Dedifferentiated amniotic fluid mesenchymal stem cell (primary cell): Measurements from ENCODE around the gene SLC28A1.

ENCODE experiments used
- DNase-seq: peaks from one replicate; pipeline ENCODE4 v3.0.0-alpha.2; 2016; ENCODE audit errors: extremely low spot score

SLC28A1 gene

DNA sequence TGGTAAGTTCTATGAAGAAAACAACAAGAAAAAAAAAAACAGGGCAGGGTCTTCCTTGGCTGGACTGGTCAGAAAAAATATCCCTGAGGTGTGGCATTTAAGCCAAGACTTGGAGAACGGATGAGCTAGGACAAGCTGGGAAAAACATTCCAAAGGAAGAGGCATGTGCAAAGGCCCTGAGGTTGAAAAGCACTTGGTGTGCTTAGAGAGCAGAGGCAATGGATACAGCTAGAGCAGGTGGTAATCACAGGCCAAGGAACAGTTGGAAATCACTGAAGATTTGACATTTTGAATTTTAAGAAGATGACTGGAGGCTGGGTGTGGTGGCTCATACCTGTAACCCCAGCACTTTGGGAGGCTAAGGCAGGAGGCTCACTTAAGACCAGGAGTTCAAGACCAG lies 54.3 kb downstream of the SLC28A1 start:
- DNase-seq = no peak

DNA sequence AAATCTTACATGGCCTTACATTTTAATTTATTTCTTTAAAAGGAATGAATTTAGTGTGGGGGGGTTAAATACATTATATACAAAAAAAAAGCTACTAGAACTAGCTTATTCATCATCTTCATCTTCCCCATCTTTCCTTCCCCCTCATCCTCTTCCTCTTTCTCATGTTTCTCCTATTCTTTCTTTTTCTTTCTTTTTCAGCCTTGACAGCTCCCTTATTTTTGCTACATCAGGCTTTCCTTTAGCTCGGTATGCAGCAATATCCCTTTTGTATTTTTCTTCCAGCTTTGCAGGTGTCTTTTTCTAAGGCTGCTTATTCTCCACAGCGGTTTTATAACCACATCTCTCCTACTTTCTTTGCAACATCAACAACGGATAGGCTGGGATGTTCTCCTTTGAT lies 55.9 kb downstream of the SLC28A1 start:
- no peak for DNase-seq

DNA sequence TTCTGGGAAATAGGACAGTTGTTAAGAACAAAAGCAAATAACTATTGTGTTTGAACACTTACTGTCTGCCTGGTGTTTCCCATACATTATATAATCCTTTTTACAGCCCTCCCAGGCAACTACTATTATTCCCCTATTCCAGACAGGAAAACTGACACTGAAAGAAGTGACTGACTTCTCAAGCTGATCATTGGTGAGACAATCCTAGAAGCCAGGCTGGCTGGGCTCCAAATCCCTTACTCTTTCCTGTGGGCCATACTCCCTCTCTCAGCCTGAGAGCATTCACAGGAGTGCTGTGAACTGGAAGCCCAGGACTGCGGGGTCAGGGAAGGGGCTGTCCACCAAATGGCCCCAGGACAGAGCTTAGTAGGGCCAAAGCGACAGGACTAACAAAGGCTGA lies 58.0 kb downstream of the SLC28A1 start:
- no peak for DNase-seq

DNA sequence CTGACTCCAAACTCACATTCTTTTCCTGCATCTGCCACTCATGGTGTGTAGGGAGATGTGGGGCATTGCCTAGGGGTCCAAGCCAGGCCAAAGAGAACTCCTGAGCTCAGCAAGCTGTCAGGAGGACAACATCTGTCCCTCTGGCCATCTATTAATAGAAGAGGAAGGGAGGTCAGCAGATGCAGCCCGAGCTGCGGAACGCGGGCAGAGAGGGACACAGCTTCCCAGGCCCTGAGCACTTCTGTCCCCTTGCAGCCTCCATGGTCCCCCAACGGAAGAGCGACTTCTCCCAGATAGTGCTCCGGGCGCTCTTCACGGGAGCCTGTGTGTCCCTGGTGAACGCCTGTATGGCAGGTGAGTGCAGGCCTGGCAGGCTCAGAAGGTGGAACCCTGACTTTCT lies 59.8 kb downstream of the SLC28A1 start:
- no peak for DNase-seq

DNA sequence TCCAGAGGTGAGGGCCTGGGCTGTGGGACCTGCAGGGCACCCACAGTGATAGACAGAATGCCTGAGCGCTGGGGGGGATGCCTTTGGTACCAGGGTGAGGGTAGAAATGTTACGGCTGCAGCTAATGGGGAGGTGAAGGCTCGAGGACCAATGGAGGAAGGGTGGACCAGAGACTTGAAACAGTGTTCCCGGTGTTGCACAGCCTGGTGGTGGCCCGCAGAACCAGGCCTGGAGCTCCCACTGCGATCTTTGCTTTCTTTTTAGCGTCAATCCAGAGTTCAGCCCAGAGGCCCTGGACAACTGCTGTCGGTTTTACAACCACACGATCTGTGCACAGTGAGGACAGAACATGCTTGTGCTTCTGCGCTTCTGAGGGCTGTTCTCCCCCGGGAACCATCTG lies 60.4 kb downstream of the SLC28A1 start:
- DNase-seq = no peak

DNA sequence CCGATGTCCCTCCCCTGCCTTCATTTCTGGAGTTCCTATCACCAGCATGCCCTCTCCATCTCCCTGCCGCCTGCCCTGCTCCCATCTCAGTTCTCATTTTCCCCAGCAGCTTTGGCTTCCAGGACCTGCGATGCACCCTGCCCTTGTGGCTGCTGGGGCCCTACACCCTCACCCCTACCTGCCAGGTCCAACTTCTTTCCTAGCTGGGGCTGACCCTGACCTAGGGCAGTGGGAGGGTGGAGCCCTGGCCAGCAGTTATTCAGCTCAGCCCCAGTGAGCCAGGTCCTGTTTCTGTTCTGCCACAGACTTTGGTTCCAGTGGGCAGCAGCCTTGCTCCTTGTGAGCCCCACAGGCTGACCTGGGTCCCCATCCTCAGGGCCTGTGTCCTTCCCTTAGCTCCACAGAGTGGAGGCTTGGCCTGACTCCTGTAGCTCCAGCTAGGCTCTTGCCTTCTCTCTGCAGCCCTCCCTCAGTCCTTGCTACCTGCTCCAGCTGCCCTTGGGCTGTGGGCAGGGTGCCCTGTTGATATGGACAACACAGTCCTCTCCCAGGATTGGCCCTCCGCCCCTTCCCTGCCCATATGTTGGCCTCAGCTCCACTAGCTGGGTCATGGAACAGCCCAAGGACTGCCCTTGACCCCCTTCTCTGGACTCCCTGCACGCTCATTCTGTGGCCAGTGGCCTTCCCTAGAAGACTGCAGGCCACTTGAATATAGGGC lies 62.5 kb downstream of the SLC28A1 start:
- no peak for DNase-seq

DNA sequence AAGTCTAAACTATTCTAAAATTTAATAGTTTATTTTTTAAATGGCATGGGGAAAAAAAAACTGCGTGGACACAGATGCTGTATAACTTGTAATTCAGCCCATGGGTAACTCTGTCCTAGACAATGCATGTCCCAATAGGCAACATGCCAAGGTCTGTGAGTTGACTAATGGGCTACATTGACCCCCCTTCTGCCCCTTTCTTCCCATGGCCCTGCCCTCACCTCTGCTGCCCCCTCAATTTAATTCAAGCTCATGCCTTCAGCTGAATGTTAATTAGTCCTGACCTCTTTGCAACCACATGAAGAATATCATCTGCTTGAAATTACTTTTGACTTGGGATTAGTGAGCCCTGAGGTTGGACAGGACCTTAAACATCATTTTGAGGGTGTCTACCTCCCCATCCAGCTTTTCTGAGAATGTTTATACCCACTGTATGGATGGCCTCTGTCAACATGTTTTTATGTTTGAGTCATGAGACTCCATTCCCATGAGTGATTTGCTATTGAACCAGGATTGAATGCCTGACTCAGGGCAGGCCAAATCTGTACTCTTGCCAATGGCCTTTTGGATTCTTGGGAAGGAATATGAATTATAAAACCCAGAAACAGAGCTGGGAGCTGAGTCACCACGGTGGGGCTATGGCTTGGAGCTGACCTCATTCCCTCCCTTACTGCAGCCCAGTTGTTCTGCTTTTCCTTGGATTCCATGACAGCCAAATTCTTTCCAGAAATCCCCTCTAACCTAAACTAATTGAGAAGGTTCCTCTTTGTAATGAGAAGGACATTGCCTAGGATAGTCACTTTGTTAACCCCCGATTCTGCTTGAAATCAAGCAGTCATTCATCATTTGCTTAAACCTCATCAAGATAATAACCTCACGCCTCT lies 63.7 kb downstream of the SLC28A1 start:
- DNase-seq = peak; percentile 92

DNA sequence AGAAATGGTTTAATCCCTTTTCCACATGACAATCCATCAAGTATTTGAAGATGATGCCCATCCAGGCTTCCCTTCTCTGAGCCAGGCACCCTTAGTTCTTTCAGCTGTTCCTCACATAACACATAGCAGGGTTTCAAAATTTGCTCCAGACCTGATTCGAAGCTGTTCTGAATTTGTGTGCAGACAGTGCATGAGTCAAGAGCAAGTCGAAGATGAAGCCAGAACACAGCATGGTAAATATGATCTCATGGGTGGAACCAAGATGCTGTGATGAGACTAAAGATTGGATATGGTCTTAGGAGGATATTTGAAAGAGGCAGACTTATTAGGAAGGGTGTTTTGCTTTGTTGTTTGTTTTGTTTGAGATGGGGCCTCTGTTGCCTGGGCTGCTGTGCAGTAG lies 64.6 kb downstream of the SLC28A1 start:
- DNase-seq = peak; percentile 53

DNA sequence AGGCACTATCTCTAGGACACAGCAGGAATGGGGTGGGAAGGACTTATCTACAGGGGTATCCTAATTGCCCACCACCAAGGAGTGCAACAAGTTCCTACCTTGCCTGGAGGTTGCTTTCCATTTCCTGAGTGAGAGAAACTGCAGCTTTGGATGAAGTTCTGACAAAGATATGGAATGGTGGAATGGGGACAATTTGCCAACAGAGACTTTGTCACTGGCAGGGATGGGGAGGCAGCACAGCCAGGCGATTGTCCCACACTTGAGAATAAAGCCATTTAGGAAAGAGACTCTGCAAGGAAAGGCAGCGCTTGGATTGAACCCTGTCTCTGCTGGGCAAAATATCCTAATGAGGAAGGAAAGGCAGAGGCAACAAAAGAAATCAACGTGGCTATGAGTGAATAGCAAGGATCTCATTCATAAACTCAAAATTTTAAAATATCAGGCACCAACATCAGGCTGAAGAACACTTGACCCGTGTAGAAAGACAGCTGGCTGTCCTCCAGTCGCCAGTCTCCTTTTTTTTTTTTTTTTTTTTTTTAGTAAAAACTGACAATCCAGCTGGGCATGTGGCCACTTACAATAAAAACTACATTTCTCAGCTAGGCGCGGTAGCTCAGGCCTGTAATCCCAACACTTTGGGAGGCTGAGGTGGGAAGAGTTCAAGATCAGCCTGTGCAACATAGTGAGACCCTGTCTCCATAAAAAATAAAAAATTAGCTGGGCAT lies 65.5 kb downstream of the SLC28A1 start:
- no peak for DNase-seq

DNA sequence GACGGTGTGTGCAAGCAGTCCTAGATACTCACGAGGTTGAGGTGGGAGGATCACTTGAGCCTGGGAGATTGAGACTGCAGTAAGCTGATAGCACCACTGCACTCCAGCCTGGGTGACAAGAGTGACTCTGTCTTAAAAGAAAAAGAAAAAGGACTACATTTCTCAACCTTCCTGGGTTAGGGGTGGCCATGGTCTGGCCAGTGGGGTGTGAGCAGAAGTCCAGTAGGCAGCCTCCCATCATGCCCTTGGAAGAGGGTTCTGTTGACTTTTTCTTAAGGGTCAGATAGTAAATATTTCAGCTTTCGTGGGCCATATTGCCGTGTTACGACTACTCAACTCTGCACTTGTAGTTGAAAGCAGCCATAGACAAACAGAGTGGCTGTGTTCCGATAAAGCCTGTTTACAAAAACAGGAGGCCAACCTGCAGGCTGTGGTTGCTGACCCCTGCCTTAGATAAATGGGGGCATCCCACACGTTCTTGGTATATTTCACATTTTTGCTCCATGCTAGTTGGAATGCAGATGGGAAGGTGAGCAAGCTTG lies 66.2 kb downstream of the SLC28A1 start:
- no peak for DNase-seq

DNA sequence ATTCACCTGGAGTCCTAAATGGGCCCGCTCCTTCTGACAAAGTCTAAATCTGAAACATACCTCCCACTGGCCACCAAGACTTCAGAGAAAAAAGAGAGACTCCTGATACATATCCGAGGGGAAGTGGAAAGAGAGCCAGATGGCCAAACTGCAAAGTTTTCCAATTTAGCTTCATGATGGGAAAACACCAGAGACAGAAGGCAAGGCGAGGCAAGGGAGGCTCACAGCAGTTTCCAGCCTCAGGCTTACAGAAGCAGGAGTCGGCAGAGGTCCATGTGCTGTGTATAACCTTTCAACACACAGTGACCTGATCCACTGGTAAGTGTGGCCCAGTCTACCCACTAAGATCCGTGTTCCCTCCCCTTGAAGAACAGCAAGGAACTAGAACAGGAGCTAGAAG lies 67.3 kb downstream of the SLC28A1 start:
- DNase-seq = no peak

DNA sequence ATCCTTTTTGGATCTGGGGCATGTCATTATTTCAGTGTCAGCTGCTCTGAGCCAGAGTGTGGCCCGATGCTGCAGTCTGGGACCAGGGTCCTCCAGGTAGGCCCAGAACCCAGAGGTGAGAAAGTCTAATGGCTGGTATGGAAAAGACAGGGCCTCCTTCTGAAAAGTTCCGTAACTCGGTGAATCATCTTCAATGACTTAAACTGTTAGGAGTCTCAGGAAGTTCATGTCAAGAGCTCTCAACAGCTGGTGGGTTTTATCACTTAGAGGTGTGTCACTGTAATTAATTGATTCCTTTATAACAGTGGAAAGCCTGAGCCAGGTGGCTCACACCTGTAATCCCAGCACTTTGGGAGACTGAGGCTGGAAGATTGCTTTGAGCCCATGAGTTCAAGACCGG lies 68.7 kb downstream of the SLC28A1 start:
- no peak for DNase-seq

DNA sequence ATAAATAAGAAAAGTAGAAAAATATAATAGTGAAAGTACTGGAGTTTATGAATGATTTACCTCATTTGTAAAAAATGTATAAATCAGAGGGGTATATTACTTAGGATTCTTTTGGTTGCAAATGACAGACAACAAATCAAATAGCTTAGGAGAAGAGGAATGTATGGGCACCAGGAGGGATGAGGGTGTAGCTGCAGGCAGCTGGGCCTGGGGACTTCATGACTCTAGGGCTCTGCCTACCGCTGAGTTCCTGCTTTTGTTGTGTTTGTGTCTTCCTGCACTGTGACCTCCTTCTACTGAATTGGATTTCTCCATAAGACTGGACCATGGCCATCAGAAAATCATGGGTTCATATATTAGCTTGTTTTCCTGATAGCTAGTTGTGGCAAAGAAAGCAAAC lies 69.3 kb downstream of the SLC28A1 start:
- DNase-seq = no peak

DNA sequence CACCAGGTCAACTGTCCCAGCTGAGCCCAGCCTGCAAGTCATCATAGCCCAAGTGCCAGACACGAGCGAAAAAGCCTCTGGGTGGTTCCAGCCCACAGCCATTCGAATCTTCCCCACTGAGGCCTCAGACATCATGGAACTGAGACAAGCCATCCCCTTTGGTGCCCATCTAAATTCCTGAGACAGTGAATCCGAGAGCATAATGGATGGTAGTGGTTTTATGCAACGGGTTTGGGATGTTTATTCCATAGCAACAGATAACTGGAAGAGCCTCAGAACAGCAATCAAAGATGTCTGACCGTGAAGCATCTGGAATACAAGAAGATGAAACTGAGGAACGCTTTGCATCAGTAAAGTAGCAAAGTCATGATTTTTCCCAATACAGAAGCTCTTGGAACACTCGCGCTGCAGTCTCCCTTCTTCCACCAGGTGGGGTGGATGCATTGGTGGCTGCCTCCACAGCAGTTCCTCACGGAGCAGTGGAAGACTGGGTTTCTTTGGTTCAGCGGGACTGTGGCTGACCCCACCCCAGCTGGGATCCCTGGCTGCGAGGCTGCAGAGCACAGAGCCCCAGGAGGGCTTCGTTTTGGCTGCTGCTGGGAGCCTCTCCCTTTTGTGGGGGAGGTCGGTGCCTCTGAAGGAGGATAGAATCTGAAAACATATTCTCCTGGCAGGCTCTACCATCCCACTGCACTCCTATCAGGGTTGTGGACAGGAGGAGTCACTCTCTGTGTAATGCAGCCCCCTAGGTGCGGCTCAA lies 70.8 kb downstream of the SLC28A1 start:
- DNase-seq = peak; percentile 72

DNA sequence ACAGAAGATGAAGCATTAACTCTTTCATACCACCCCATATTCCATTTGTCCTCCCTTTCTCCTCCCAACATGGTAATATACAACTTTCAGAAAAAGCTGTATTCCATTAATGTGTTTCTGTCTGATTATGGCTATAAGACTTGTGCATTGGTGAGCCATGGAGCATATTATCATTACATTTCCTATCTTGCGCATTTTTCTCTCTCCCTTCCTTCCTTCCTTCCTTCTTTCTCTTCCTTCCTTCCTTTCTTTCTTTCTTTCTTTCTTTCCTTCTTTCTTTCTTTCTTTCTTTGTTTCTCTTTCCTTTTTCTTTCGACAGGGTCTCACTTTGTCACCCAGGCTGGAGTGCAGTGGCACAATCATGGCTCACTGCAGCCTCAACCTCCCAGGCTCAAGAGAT lies 71.7 kb downstream of the SLC28A1 start:
- DNase-seq = no peak

DNA sequence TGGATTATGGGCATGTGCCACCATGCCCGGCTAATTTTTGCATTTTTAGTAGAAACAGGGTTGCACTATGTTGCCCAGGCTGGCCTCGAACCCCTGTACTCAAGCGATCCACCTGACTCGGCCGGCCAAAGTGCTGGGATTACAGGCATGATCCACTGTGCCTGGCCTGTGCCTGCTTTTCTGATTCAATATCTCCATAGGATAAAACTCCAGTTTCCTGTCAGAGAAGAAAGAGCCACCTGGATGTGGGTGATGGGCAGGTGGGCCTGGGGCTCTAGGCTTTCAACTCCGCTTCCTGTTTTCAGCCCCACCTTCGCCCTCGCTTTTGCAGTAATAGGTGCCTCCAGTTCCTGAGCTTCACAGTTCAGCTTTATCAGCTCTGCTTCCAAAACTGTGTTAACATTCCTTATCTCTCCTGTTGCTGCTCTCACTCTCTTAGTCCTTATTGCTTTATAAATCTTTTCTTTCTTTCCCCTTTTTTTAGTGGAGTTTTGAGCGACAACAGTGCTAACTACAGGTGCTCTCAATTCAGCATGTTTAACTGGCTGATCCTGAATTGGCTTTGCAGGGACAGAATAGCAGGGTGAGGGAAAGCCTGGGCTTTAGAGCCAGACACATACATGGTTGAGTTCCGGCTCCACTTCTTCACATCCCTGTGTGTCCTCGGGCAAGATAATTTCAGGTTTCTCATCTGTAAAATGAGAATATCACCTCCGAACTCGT lies 76.1 kb downstream of the SLC28A1 start:
- no peak for DNase-seq

DNA sequence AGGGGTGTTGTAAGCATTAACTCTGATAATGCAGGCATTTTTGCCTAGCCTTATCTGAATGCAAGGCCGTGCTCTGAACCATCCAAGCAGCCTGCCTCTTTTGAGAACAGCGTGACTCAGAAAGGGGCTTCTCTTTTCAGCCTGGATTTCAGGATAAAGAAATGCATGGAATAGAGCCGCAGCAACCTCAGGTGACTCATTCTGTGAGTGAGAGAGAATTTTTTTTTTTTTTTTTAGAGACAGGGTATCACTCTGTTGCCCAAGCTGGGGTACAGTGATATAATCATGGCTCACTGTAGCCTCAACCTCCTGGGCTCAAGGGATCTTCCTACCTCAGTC lies 76.6 kb downstream of the SLC28A1 start:
- DNase-seq = no peak

DNA sequence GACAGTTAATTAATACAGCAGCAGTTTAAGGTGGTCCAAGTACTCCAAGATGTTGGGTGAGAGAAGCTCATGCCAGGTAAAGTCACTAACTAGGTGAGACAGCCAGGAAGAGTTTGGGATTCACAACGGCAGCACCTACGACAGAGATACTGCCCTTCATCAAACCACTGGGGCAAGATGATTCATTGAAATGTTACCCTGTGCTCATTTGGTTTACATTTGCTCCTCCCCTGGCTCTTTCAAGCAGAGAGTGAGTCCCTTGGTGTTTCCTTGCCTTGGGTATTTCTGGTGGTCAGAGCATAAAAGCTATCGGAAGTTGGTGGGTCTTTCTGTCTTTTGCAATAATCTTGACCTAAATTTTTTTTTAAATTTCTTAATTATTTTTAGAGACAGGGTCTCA lies 77.2 kb downstream of the SLC28A1 start:
- DNase-seq = no peak

DNA sequence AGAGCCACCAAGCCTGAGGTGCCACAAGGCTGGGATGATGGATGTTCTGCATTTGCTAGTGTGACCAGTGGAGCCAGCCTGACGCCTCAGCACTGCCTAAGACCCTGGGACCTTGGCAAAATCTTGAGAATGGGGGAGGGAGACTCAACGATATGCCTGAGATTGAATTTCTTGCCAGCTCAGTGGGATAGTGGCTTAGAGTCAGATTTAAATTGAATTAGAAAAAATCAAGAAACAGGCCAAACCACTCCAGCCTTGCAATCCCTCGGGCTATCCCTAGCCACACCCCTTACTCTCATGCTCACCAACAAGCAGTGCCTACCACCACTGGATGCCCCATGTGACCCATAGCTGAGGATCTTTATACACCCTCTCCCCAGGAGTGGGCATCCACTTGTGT lies 78.5 kb downstream of the SLC28A1 start:
- DNase-seq = peak; percentile 35

DNA sequence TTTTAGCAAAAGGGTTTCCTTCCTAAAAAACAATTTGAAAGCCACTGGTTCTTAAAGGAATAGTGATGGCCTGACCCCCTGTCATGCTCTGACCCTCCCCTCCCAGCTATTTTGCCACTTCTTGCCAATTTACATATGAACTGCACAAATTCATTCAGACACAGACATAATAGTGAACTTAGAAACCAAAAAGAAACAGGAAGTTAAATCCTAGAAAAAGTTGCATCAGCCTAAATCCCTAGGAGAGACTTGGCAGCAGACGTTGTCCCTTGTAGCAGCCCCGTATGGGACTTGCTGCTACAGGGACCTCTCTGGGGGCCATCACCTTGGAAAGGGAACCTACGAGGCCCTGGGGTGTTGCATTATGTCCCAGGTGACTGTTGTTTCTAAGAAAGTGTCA lies 82.9 kb downstream of the SLC28A1 start:
- DNase-seq = peak; percentile 34

DNA sequence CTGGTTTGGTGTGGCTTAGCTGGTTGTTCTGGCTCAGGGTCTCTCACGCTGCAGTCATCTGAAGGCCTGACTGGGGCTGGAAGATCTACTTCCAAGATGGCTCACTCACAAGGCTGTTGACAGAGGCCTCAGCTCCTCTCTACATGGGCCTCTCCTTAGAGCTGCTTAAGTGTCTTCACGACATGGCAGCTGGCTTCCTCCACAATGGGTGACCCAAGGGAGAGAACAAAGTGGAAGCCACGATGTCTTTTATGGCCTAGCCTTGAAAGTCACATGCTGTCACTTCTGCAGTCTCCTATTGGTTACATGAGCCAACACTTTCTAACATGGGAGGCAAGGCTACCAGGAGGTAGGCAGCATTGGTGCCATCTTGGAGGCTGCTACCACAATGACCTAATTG lies 83.8 kb downstream of the SLC28A1 start:
- no peak for DNase-seq
